GM23338 (cell line): ENCODE measurements around the gene DIS3L. TPM values are rescaled to one million over a fixed set of nuclear protein-coding genes. Genes with fewer than 3 reads are reported as not detected.

Source experiments
- ATAC-seq: fragments of 200-7000 bp; cut with Tn5 transposase; 3 replicates; pipeline ENCODE4 v1.9.1; 2020
- DNase-seq: peaks from one replicate; pipeline ENCODE4 v3.0.0-alpha.2; 2015; ENCODE audit warnings: low spot score
- H2AFZ ChIP-seq: fragments of 200-600 bp; sonication (generic); 2 replicates; pipeline ENCODE4 v1.8.0; 2016; ENCODE audit warnings: antibody characterized with exemption, mild to moderate bottlenecking, moderate library complexity
- H3F3A ChIP-seq: fragments of 200-600 bp; sonication (generic); replicated peaks from 2 replicates; pipeline ENCODE4 v1.8.0; 2017; ENCODE audit warnings: antibody characterized with exemption, mixed run types, low read depth
- H3K27ac ChIP-seq: fragments of 200-600 bp; sonication (generic); 2 replicates; pipeline ENCODE4 v1.6.1; 2016; ENCODE audit warnings: low read depth
- H3K27me3 ChIP-seq: fragments of 200-600 bp; sonication (generic); 2 replicates; pipeline ENCODE4 v1.8.0; 2016; ENCODE audit warnings: mild to moderate bottlenecking, mixed run types, moderate library complexity; ENCODE audit not compliant: insufficient read depth
- H3K36me3 ChIP-seq: fragments of 200-600 bp; sonication (generic); 2 replicates; pipeline ENCODE4 v1.8.0; 2016; ENCODE audit warnings: mild to moderate bottlenecking; ENCODE audit not compliant: insufficient read depth
- H3K4me1 ChIP-seq: fragments of 200-600 bp; sonication (generic); 2 replicates; pipeline ENCODE4 v1.8.0; 2016; ENCODE audit warnings: mild to moderate bottlenecking, moderate library complexity; ENCODE audit not compliant: insufficient read depth
- H3K4me2 ChIP-seq: fragments of 200-600 bp; sonication (generic); 2 replicates; pipeline ENCODE4 v1.7.1; 2017; ENCODE audit warnings: mixed run types
- H3K4me3 ChIP-seq: fragments of 200-600 bp; sonication (generic); 2 replicates; pipeline ENCODE4 v1.6.1; 2016; ENCODE audit warnings: mixed run types
- H3K79me2 ChIP-seq: fragments of 200-600 bp; sonication (generic); replicated peaks from 2 replicates; pipeline ENCODE4 v1.8.0; 2017; ENCODE audit warnings: mild to moderate bottlenecking; ENCODE audit not compliant: insufficient read depth
- H3K9me2 ChIP-seq: fragments of 200-600 bp; sonication (generic); 2 replicates; pipeline ENCODE4 v1.8.0; 2017; ENCODE audit not compliant: insufficient read depth
- H4K20me1 ChIP-seq: fragments of 200-600 bp; sonication (generic); replicated peaks from 2 replicates; pipeline ENCODE4 v1.8.0; 2017; ENCODE audit warnings: mild to moderate bottlenecking; ENCODE audit not compliant: insufficient read depth
- H3K27ac Mint-ChIP-seq: 2 replicates; pipeline ENCODE4 v1.8.0; 2020; ENCODE audit warnings: inconsistent platforms, mild to moderate bottlenecking, moderate library complexity, mixed read lengths
- H3K27me3 Mint-ChIP-seq: 3 replicates; pipeline ENCODE4 v1.8.0; 2022; ENCODE audit warnings: low read depth, mild to moderate bottlenecking, moderate library complexity, mixed read lengths, inconsistent platforms; ENCODE audit not compliant: insufficient read depth, poor library complexity
- H3K36me3 Mint-ChIP-seq: 3 replicates; pipeline ENCODE4 v1.8.0; 2021; ENCODE audit warnings: low read depth, mild to moderate bottlenecking, inconsistent platforms, moderate library complexity, mixed read lengths
- H3K4me1 Mint-ChIP-seq: 3 replicates; pipeline ENCODE4 v1.8.0; 2020; ENCODE audit warnings: mild to moderate bottlenecking, inconsistent platforms, mixed read lengths
- H3K4me3 Mint-ChIP-seq: 3 replicates; pipeline ENCODE4 v1.8.0; 2021; ENCODE audit warnings: moderate library complexity, mild to moderate bottlenecking, inconsistent platforms, mixed read lengths
- H3K9me3 Mint-ChIP-seq: 3 replicates; pipeline ENCODE4 v1.8.0; 2020; ENCODE audit warnings: moderate library complexity, mild to moderate bottlenecking, inconsistent platforms, mixed read lengths
- CREB1 ChIP-seq: fragments of 250-450 bp; sonication (Bioruptor Pico); IDR thresholded peaks from 2 replicates; pipeline ENCODE4 v1.5.0; 2020; ENCODE audit warnings: low read depth, mild to moderate bottlenecking, moderate library complexity
- EZH2 ChIP-seq: fragments of 200-600 bp; sonication (generic); IDR thresholded peaks from one replicate; pipeline ENCODE4 v1.8.0; 2017; ENCODE audit warnings: antibody characterized with exemption, mild to moderate bottlenecking, low read depth; ENCODE audit not compliant: unreplicated experiment
- EZH2phosphoT487 ChIP-seq: fragments of 200-600 bp; sonication (generic); IDR thresholded peaks from one replicate; pipeline ENCODE4 v1.8.1; 2018; ENCODE audit warnings: antibody characterized with exemption; ENCODE audit not compliant: unreplicated experiment
- JUNB ChIP-seq: IDR thresholded peaks from one replicate; pipeline ENCODE4 v1.6.1; 2016; ENCODE audit warnings: antibody characterized with exemption; ENCODE audit not compliant: unreplicated experiment
- NANOG ChIP-seq: IDR thresholded peaks from 2 replicates; pipeline ENCODE4 v1.6.1; 2016; ENCODE audit warnings: antibody characterized with exemption, borderline replicate concordance
- POLR2AphosphoS5 ChIP-seq: IDR thresholded peaks from 2 replicates; pipeline ENCODE4 v1.6.1; 2016; ENCODE audit warnings: antibody characterized with exemption, low read depth
- STAT1 ChIP-seq: IDR thresholded peaks from one replicate; pipeline ENCODE4 v1.6.1; 2016; ENCODE audit warnings: antibody characterized with exemption; ENCODE audit not compliant: unreplicated experiment
- ZNF114 ChIP-seq: fragments of 250-450 bp; sonication (Bioruptor Pico); IDR thresholded peaks from 2 replicates; pipeline ENCODE4 v1.5.0; 2020; ENCODE audit warnings: mild to moderate bottlenecking, moderate library complexity
- ZNF331 ChIP-seq: fragments of 250-450 bp; sonication (Bioruptor Pico); IDR thresholded peaks from 2 replicates; pipeline ENCODE4 v1.5.0; 2020; ENCODE audit warnings: low read depth, mild to moderate bottlenecking, moderate library complexity
- polyA plus RNA-seq: library from polyadenylated mRNA; unstranded; fragments of >200 nt; fragmentation: Nextera tagmentation; extraction: Ambion mirVana; gene quantifications from 2 replicates; pipeline ENCODE4 v1.2.1, GENCODE V29; 2016
- total RNA-seq: library from RNA; depleted of rRNA; stranded (reverse); fragments of >200 nt; shearing (Covaris generic); gene quantifications from 2 replicates; pipeline ENCODE4 v1.2.3, GENCODE V29; 2014
- TF ChIP-seq, protein P1 (sequence below), 2 experiments: fragments of 200-600 bp in 1 of 2; sonication (generic) in 1 of 2; conservative IDR thresholded peaks; 2 replicates each; pipeline versions ENCODE4 v1.5.1 to v1.6.1; 2016 to 2017; ENCODE audit warnings: antibody characterized with exemption in 2 of 2, low read depth in 2 of 2, mild to moderate bottlenecking in 2 of 2, moderate library complexity in 1 of 2
- TF ChIP-seq, protein P2 (sequence below): fragments of 250-450 bp; sonication (Bioruptor Pico); IDR thresholded peaks from 2 replicates; pipeline ENCODE4 v1.5.0; 2020; ENCODE audit warnings: mild to moderate bottlenecking, moderate library complexity
- TF ChIP-seq, protein P3 (sequence below): IDR thresholded peaks from 2 replicates; pipeline ENCODE4 v1.6.1; 2016; ENCODE audit warnings: antibody characterized with exemption
- TF ChIP-seq, protein P4 (sequence below): IDR thresholded peaks from one replicate; pipeline ENCODE4 v1.6.1; 2018; ENCODE audit warnings: antibody characterized with exemption; ENCODE audit not compliant: unreplicated experiment

DIS3L gene
- total and polyA plus RNA-seq, 2 experiments from 2014 or later: 8.9 to 21.8 TPM

DNA sequence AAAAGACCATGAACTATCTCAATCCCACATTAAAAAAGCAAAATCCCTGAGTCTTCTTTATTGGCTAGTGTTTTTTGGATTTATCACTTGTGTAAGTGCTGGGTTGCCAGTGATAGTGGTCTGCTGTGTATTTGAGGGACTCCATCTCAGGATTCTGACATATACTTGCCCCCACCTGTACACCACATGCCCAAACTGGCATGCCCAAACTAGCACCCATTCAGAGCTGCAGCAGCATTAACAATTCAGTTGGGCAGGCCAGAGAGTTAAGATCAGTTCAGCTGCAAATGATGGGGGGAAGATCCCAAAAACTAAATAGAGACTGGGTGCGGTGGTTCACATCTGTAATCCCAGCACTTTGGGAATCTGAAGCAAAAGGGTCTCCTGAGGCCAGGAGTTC, 69.4 kb downstream of the DIS3L start:
- TF ChIP-seq STAT1 (no peak), EZH2phosphoT487 (no peak), NANOG (no peak), CREB1 (CRISPR knock-in tag) (no peak), JUNB (no peak), ZNF114 (no peak), ZNF331 (CRISPR knock-in tag) (no peak), EZH2 (no peak), POLR2AphosphoS5 (no peak)
- TF ChIP-seq, protein P1, sequence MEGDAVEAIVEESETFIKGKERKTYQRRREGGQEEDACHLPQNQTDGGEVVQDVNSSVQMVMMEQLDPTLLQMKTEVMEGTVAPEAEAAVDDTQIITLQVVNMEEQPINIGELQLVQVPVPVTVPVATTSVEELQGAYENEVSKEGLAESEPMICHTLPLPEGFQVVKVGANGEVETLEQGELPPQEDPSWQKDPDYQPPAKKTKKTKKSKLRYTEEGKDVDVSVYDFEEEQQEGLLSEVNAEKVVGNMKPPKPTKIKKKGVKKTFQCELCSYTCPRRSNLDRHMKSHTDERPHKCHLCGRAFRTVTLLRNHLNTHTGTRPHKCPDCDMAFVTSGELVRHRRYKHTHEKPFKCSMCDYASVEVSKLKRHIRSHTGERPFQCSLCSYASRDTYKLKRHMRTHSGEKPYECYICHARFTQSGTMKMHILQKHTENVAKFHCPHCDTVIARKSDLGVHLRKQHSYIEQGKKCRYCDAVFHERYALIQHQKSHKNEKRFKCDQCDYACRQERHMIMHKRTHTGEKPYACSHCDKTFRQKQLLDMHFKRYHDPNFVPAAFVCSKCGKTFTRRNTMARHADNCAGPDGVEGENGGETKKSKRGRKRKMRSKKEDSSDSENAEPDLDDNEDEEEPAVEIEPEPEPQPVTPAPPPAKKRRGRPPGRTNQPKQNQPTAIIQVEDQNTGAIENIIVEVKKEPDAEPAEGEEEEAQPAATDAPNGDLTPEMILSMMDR (conservative IDR thresholded peaks at IDR 0.05; ENCODE audit: low read depth in 2 of 2): no peak
- TF ChIP-seq, protein P2, sequence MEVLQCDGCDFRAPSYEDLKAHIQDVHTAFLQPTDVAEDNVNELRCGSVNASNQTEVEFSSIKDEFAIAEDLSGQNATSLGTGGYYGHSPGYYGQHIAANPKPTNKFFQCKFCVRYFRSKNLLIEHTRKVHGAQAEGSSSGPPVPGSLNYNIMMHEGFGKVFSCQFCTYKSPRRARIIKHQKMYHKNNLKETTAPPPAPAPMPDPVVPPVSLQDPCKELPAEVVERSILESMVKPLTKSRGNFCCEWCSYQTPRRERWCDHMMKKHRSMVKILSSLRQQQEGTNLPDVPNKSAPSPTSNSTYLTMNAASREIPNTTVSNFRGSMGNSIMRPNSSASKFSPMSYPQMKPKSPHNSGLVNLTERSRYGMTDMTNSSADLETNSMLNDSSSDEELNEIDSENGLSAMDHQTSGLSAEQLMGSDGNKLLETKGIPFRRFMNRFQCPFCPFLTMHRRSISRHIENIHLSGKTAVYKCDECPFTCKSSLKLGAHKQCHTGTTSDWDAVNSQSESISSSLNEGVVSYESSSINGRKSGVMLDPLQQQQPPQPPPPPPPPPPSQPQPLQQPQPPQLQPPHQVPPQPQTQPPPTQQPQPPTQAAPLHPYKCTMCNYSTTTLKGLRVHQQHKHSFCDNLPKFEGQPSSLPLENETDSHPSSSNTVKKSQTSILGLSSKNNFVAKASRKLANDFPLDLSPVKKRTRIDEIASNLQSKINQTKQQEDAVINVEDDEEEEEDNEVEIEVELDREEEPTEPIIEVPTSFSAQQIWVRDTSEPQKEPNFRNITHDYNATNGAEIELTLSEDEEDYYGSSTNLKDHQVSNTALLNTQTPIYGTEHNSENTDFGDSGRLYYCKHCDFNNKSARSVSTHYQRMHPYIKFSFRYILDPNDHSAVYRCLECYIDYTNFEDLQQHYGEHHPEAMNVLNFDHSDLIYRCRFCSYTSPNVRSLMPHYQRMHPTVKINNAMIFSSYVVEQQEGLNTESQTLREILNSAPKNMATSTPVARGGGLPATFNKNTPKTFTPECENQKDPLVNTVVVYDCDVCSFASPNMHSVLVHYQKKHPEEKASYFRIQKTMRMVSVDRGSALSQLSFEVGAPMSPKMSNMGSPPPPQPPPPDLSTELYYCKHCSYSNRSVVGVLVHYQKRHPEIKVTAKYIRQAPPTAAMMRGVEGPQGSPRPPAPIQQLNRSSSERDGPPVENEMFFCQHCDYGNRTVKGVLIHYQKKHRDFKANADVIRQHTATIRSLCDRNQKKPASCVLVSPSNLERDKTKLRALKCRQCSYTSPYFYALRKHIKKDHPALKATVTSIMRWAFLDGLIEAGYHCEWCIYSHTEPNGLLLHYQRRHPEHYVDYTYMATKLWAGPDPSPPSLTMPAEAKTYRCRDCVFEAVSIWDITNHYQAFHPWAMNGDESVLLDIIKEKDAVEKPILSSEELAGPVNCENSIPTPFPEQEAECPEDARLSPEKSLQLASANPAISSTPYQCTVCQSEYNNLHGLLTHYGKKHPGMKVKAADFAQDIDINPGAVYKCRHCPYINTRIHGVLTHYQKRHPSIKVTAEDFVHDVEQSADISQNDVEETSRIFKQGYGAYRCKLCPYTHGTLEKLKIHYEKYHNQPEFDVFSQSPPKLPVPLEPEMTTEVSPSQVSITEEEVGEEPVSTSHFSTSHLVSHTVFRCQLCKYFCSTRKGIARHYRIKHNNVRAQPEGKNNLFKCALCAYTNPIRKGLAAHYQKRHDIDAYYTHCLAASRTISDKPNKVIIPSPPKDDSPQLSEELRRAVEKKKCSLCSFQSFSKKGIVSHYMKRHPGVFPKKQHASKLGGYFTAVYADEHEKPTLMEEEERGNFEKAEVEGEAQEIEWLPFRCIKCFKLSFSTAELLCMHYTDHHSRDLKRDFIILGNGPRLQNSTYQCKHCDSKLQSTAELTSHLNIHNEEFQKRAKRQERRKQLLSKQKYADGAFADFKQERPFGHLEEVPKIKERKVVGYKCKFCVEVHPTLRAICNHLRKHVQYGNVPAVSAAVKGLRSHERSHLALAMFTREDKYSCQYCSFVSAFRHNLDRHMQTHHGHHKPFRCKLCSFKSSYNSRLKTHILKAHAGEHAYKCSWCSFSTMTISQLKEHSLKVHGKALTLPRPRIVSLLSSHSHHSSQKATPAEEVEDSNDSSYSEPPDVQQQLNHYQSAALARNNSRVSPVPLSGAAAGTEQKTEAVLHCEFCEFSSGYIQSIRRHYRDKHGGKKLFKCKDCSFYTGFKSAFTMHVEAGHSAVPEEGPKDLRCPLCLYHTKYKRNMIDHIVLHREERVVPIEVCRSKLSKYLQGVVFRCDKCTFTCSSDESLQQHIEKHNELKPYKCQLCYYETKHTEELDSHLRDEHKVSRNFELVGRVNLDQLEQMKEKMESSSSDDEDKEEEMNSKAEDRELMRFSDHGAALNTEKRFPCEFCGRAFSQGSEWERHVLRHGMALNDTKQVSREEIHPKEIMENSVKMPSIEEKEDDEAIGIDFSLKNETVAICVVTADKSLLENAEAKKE: no peak
- TF ChIP-seq, protein P3, sequence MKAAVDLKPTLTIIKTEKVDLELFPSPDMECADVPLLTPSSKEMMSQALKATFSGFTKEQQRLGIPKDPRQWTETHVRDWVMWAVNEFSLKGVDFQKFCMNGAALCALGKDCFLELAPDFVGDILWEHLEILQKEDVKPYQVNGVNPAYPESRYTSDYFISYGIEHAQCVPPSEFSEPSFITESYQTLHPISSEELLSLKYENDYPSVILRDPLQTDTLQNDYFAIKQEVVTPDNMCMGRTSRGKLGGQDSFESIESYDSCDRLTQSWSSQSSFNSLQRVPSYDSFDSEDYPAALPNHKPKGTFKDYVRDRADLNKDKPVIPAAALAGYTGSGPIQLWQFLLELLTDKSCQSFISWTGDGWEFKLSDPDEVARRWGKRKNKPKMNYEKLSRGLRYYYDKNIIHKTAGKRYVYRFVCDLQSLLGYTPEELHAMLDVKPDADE: no peak
- TF ChIP-seq, protein P4, sequence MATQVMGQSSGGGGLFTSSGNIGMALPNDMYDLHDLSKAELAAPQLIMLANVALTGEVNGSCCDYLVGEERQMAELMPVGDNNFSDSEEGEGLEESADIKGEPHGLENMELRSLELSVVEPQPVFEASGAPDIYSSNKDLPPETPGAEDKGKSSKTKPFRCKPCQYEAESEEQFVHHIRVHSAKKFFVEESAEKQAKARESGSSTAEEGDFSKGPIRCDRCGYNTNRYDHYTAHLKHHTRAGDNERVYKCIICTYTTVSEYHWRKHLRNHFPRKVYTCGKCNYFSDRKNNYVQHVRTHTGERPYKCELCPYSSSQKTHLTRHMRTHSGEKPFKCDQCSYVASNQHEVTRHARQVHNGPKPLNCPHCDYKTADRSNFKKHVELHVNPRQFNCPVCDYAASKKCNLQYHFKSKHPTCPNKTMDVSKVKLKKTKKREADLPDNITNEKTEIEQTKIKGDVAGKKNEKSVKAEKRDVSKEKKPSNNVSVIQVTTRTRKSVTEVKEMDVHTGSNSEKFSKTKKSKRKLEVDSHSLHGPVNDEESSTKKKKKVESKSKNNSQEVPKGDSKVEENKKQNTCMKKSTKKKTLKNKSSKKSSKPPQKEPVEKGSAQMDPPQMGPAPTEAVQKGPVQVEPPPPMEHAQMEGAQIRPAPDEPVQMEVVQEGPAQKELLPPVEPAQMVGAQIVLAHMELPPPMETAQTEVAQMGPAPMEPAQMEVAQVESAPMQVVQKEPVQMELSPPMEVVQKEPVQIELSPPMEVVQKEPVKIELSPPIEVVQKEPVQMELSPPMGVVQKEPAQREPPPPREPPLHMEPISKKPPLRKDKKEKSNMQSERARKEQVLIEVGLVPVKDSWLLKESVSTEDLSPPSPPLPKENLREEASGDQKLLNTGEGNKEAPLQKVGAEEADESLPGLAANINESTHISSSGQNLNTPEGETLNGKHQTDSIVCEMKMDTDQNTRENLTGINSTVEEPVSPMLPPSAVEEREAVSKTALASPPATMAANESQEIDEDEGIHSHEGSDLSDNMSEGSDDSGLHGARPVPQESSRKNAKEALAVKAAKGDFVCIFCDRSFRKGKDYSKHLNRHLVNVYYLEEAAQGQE: no peak
- H3F3A ChIP-seq: peaks cover under 1% of the 10 kb centered on the region
- no peaks in the 10 kb centered on the region for H3K79me2 ChIP-seq
- no peak overlapping the region for H3K4me3 ChIP-seq
- H3K36me3 ChIP-seq: no peaks in the 10 kb centered on the region
- H3K27me3 ChIP-seq: no peaks in the 10 kb centered on the region
- ATAC-seq: no peak
- Mint-ChIP-seq H3K36me3 (no peaks in the 10 kb centered on the region), H3K27ac (no peak overlapping the region), H3K27me3 (peaks cover 3% of the 10 kb centered on the region), H3K4me3 (no peak overlapping the region), H3K4me1 (no peaks in the 10 kb centered on the region), H3K9me3 (no peaks in the 10 kb centered on the region)
- no peaks in the 10 kb centered on the region for H4K20me1 ChIP-seq
- DNase-seq: no peak
- H3K4me2 ChIP-seq: no peak overlapping the region
- H3K27ac ChIP-seq: no peak overlapping the region
- no peaks in the 10 kb centered on the region for H3K4me1 ChIP-seq
- H2AFZ ChIP-seq: no peak overlapping the region
- no peaks in the 10 kb centered on the region for H3K9me2 ChIP-seq
